ENCODE results near the gene CBARP. TPM values are rescaled to one million over a fixed set of nuclear protein-coding genes. Genes with fewer than 3 reads are reported as not detected.

The CBARP gene
- polyA plus RNA-seq, 1 of the 3 experiments (the other 2 are of a cell fraction) = 5.1 TPM

DNA sequence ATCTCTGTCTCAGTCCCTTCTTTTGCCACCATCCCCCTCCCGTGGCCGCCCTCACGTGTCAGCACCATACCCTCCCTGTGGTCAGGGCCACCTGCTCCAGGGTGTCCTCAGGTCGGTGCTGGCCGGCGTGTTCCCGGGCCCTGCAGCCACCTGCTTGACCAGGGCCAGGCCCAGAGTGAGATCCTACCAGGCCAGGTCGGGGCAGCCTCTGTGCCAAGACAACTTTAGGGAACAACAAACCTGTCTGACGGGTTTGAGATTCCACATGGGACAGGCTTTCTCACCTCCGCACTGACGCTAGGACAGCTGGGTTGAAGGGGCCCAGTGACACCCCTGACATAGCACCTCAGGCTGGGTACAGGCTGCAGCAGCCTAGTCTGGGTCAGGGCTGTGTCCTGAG is 56.2 kb downstream of the CBARP start (continued):
- no peak for TF ChIP-seq CTCF (IDR thresholded peaks at IDR 0.05)
- no peak for TF ChIP-seq FOXJ3 (CRISPR knock-in tag; IDR thresholded peaks at IDR 0.05)
- TF ChIP-seq GABPA (IDR thresholded peaks at IDR 0.05; ENCODE audit: low read depth) = no peak
- no peak for TF ChIP-seq GATA2 (CRISPR knock-in tag; IDR thresholded peaks at IDR 0.05)
- TF ChIP-seq YY1 (IDR thresholded peaks at IDR 0.05; ENCODE audit: low read depth) = no peak
- TF ChIP-seq, protein P1, sequence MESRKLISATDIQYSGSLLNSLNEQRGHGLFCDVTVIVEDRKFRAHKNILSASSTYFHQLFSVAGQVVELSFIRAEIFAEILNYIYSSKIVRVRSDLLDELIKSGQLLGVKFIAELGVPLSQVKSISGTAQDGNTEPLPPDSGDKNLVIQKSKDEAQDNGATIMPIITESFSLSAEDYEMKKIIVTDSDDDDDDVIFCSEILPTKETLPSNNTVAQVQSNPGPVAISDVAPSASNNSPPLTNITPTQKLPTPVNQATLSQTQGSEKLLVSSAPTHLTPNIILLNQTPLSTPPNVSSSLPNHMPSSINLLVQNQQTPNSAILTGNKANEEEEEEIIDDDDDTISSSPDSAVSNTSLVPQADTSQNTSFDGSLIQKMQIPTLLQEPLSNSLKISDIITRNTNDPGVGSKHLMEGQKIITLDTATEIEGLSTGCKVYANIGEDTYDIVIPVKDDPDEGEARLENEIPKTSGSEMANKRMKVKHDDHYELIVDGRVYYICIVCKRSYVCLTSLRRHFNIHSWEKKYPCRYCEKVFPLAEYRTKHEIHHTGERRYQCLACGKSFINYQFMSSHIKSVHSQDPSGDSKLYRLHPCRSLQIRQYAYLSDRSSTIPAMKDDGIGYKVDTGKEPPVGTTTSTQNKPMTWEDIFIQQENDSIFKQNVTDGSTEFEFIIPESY (IDR thresholded peaks at IDR 0.05; ENCODE audit: borderline replicate concordance, low read depth) = no peak
- no peak for TF ChIP-seq FOSL2 (IDR thresholded peaks at IDR 0.05; ENCODE audit: borderline replicate concordance, low read depth)

Other genes starting within 250 kb of the CBARP start
- gene GRIN3B, start 237.6 kb downstream of the CBARP start, polyA plus RNA-seq (2012; rRNA removed) = 1.5 and 1.8 TPM in 2 replicates
- gene TMEM259, start 216.9 kb downstream of the CBARP start, polyA plus RNA-seq (2012; rRNA removed) = 138 and 145 TPM in 2 replicates
- gene RNU6-2, start 216.5 kb downstream of the CBARP start, polyA plus RNA-seq (2012; rRNA removed) = not detected in 2 replicates
- 152 and 279 TPM in 2 replicates for gene CNN2, start 211.4 kb downstream of the CBARP start, polyA plus RNA-seq (2012; rRNA removed)
- 7.8 and 8.3 TPM in 2 replicates for gene ABCA7, start 197.9 kb downstream of the CBARP start, polyA plus RNA-seq (2012; rRNA removed)
- 2.8 and 4.2 TPM in 2 replicates for gene ARHGAP45, start 170.8 kb downstream of the CBARP start, polyA plus RNA-seq (2012; rRNA removed)
- gene POLR2E, start 142.6 kb downstream of the CBARP start, polyA plus RNA-seq (2012; rRNA removed) = 238 and 283 TPM in 2 replicates
- 566 and 925 TPM in 2 replicates for gene GPX4, start 134.0 kb downstream of the CBARP start, polyA plus RNA-seq (2012; rRNA removed)
- gene SBNO2, start 63.7 kb downstream of the CBARP start, polyA plus RNA-seq (2012; rRNA removed) = 15.7 and 18.3 TPM in 2 replicates
- 53.5 and 55.5 TPM in 2 replicates for gene STK11, start 32.2 kb downstream of the CBARP start, polyA plus RNA-seq (2012; rRNA removed)
- gene ATP5F1D, start 3.7 kb upstream of the CBARP start, polyA plus RNA-seq (2012; rRNA removed) = 133 and 226 TPM in 2 replicates
- gene MIDN, start 10.6 kb upstream of the CBARP start, polyA plus RNA-seq (2012; rRNA removed) = 8.2 and 13.9 TPM in 2 replicates
- 762 and 857 TPM in 2 replicates for gene CIRBP, start 31.3 kb upstream of the CBARP start, polyA plus RNA-seq (2012; rRNA removed)
- 53.5 and 78.0 TPM in 2 replicates for gene FAM174C, start 37.5 kb upstream of the CBARP start, polyA plus RNA-seq (2012; rRNA removed)
- 0.67 and 1.1 TPM in 2 replicates for gene EFNA2, start 47.9 kb upstream of the CBARP start, polyA plus RNA-seq (2012; rRNA removed)
- 52.5 and 66.4 TPM in 2 replicates for gene NDUFS7, start 145.9 kb upstream of the CBARP start, polyA plus RNA-seq (2012; rRNA removed)
- 76.5 and 85.3 TPM in 2 replicates for gene GAMT, start 163.5 kb upstream of the CBARP start, polyA plus RNA-seq (2012; rRNA removed)
- gene DAZAP1, start 169.6 kb upstream of the CBARP start, polyA plus RNA-seq (2012; rRNA removed) = 43.8 and 54.3 TPM in 2 replicates
- gene RPS15, start 200.4 kb upstream of the CBARP start, polyA plus RNA-seq (2012; rRNA removed) = 2,836 and 3,749 TPM in 2 replicates
- 1.3 and 1.8 TPM in 2 replicates for gene APC2, start 212.1 kb upstream of the CBARP start, polyA plus RNA-seq (2012; rRNA removed)
- gene C19orf25, start 241.2 kb upstream of the CBARP start, polyA plus RNA-seq (2012; rRNA removed) = 23.4 and 25.3 TPM in 2 replicates

All from SK-N-SH (cell line).